VCaP (cell line): Measurements from ENCODE around the gene SS18L1.

Experiments used
- H3K27ac ChIP-seq: fragments of 450-650 bp; 2 replicates; pipeline ENCODE4 v1.5.1; 2017
- CTCF ChIP-seq: fragments of 450-650 bp; conservative IDR thresholded peaks from 2 replicates; pipeline ENCODE4 v1.5.1; 2017; ENCODE audit warnings: mild to moderate bottlenecking, moderate library complexity

Gene SS18L1

DNA sequence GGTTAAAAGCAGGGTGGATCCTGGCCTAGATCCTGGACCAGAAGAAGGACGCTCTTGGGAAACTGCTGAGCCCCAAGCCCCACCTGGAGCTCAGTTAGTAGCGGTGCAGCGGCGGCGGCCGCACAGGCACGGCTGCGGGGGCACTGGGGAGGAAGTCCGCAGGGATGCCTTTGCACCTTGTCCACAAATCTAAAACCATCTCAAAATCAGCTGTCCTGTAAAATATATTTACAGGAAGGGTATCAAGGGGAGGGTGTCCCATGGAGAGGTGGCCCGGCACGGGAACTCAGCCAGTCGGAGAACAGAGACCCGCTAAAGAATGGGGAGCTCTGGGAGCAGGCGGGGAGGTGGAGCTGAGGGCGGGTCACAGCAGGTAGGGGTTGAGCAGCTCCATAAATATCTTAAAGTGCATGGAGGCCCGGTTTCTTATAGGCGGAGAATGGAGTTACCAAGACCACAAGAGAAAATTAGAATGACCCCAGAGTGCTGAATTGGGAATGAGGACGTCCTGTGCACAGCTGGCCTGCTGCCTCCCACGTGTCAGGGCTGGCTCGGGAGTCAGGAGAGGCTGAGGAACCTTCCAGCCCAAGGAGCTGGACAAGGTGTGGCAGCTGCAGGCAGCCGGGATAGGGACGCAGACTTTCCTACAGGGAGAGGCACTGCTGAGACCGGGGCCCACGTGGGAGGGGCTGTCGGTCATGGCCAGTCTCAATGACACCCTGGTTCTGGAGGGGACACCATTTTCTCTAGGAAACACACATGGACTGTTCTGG is 47.3 kb downstream of the SS18L1 start:
- no peak for TF ChIP-seq CTCF
- no peak overlapping the region for H3K27ac ChIP-seq

DNA sequence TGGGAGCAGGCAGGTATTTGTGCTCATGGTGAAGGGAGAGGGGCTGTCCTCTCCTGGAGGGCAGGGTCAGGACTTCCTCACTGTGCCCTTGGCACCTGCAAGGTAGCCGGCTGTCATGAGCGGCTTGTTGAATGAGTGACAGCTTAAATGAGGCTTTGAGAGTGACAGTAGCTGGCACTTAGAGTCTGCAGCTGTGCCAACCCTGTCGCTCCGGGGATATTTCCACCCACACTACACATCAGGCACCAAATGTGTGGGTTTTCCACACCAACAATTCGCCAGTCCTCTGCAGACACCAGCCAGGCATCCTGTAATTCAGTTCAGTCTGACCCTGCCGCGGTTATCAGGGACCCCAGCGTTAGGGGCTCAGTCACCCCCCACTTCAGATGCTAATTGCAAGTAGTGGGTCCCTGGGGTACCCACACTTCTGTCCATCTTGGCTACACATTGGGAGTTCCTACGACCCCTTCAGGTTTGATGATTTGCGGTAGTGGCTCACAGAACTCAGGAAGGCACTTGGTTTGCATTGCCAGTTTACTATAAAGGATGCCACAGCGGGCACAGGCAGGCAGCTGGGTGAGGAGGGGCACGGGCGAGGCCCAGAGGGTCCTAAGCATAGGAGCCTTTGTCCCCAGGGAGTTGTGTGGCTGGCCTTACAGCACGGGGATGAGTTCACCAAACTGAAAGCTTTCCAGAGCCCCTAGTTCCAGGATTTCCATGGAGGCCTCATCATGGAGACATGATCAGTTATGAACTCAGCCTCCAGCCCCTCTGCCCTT is 48.4 kb downstream of the SS18L1 start:
- H3K27ac ChIP-seq: no peak overlapping the region
- TF ChIP-seq CTCF: no peak

DNA sequence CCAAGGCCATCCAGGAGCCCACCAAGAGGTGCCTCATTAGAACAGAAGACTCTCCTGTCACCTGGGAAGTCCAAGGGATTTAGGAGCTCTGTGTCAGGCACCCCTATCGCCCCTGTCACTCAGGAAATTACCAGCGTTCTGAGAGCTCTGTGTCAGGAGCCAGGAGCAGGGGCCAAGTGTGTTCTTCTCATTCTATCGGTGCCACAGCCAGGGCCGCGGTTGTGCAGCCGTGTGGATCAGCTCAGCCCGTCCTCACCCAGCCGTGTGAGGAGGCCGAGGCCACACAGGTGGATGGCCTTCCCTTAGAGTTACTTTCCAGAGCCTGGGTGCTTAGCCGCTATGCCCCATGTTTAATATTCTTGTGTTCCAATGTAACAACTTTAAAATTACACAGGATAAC is 49.1 kb downstream of the SS18L1 start:
- H3K27ac ChIP-seq: no peak overlapping the region
- TF ChIP-seq CTCF: no peak

- H3K27ac ChIP-seq: no peak overlapping the region
- no peak for TF ChIP-seq CTCF
Measured at GRCh38 chr20:62193079-62194025, 49.8 kb downstream of the SS18L1 start.

GRCh38 chr20:62195075-62195405 is 51.5 kb downstream of the SS18L1 start:
- TF ChIP-seq CTCF: no peak
- no peak overlapping the region for H3K27ac ChIP-seq

GRCh38 chr20:62195736-62196135 is 52.2 kb downstream of the SS18L1 start:
- no peak overlapping the region for H3K27ac ChIP-seq
- no peak for TF ChIP-seq CTCF

GRCh38 chr20:62196286-62196685 is 52.7 kb downstream of the SS18L1 start:
- no peak for TF ChIP-seq CTCF
- no peak overlapping the region for H3K27ac ChIP-seq
